ENCODE measurements around the gene MAP2K3.
"Not testable (repeated sequence)": the region's sequence is repeated elsewhere in the genome, so short reads cannot be mapped to it uniquely, and the experiment has no call there.

GRCh38 chr17:21336541-21337294 lies 52.2 kb downstream of the MAP2K3 start:
- not testable (repeated sequence) for TF ChIP-seq ARNTL (CRISPR knock-in tag; IDR thresholded peaks at IDR 0.05; ENCODE audit: borderline replicate concordance, low read depth); OSR1 (CRISPR knock-in tag; IDR thresholded peaks at IDR 0.05); ZNF70 (CRISPR knock-in tag; IDR thresholded peaks at IDR 0.05); ZFP30 (CRISPR knock-in tag; IDR thresholded peaks at IDR 0.05)
- TF ChIP-seq, protein P1, sequence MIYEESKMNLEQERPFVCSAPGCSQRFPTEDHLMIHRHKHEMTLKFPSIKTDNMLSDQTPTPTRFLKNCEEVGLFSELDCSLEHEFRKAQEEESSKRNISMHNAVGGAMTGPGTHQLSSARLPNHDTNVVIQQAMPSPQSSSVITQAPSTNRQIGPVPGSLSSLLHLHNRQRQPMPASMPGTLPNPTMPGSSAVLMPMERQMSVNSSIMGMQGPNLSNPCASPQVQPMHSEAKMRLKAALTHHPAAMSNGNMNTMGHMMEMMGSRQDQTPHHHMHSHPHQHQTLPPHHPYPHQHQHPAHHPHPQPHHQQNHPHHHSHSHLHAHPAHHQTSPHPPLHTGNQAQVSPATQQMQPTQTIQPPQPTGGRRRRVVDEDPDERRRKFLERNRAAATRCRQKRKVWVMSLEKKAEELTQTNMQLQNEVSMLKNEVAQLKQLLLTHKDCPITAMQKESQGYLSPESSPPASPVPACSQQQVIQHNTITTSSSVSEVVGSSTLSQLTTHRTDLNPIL (CRISPR knock-in tag; IDR thresholded peaks at IDR 0.05; ENCODE audit: low read depth) = not testable (repeated sequence)
